Activated CD4-positive, alpha-beta T cell treated with anti-CD3 and anti-CD28 coated beads, Interleukin-2, amount 10 ng/mL, durations not matched to agents 7 days and 5 days (primary cell): ENCODE measurements around the gene GRK5. TPM values are rescaled to one million over a fixed set of nuclear protein-coding genes. Genes with fewer than 3 reads are reported as not detected.

Experiments
- CTCF ChIA-PET: fragments of 350-600 bp; sonication (Branson Sonifier 250); formaldehyde crosslinking; loops from one replicate; lab custom pipeline; 2021; ENCODE audit warnings: antibody characterized with exemption; lab: Charles Lee
- POLR2A ChIA-PET: fragments of 350-600 bp; sonication (Branson Sonifier 250); formaldehyde crosslinking; loops from one replicate; lab custom pipeline; 2021; ENCODE audit warnings: antibody characterized with exemption; lab: Charles Lee
- DNase-seq: peaks from one replicate; pipeline ENCODE4 v3.0.0-alpha.2; 2020
- H3K27ac Mint-ChIP-seq: one replicate; pipeline ENCODE4 v1.8.0; 2021; ENCODE audit warnings: mild to moderate bottlenecking, moderate library complexity, mixed read lengths
- H3K27me3 Mint-ChIP-seq: one replicate; pipeline ENCODE4 v1.8.0; 2021; ENCODE audit warnings: mixed read lengths
- H3K36me3 Mint-ChIP-seq: one replicate; pipeline ENCODE4 v1.8.0; 2021; ENCODE audit warnings: low read depth, mixed read lengths
- H3K4me1 Mint-ChIP-seq: one replicate; pipeline ENCODE4 v1.8.0; 2021; ENCODE audit warnings: mixed read lengths
- H3K4me3 Mint-ChIP-seq: one replicate; pipeline ENCODE4 v1.8.0; 2021; ENCODE audit warnings: mild to moderate bottlenecking, moderate library complexity, mixed read lengths
- H3K9me3 Mint-ChIP-seq: one replicate; pipeline ENCODE4 v1.8.0; 2021; ENCODE audit warnings: mixed read lengths
- total RNA-seq, 2 experiments: library from RNA; stranded (reverse); gene quantifications; one replicate each; pipeline ENCODE4 v1.2.3, GENCODE V29; 2021

Gene GRK5
- total RNA-seq, 2 experiments from 2014 or later, result 26.0 to 27.5 TPM

GRCh38 chr10:119346095-119346832 lies 138.9 kb downstream of the GRK5 start:
- POLR2A ChIA-PET, result no interaction called here
- H3K4me3 Mint-ChIP-seq, result no peak overlapping the region
- H3K27ac Mint-ChIP-seq, result no peak overlapping the region
- DNase-seq, result no peak
- H3K9me3 Mint-ChIP-seq, result peaks cover 15% of the 10 kb centered on the region
- H3K4me1 Mint-ChIP-seq, result peaks cover 20% of the 10 kb centered on the region
- CTCF ChIA-PET, result interaction anchor here (1.1 to 1.4 kb wide), 2 partner anchors 13 to 140 kb away, joined by 3 to 4 read pairs; no protein-coding TSS in a partner anchor
- peaks cover 38% of the 10 kb centered on the region for H3K36me3 Mint-ChIP-seq
- no peaks in the 10 kb centered on the region for H3K27me3 Mint-ChIP-seq

GRCh38 chr10:119347181-119347974 lies 140.0 kb downstream of the GRK5 start:
- CTCF ChIA-PET, result interaction anchor here (1.0 kb wide), 1 partner anchor 14 kb away, joined by 3 read pairs; no protein-coding TSS in a partner anchor
- no peak for DNase-seq
- no peak overlapping the region for H3K27ac Mint-ChIP-seq
- POLR2A ChIA-PET, result no interaction called here
- H3K4me1 Mint-ChIP-seq, result peaks cover 14% of the 10 kb centered on the region
- peaks cover 46% of the 10 kb centered on the region for H3K36me3 Mint-ChIP-seq
- no peaks in the 10 kb centered on the region for H3K27me3 Mint-ChIP-seq
- H3K9me3 Mint-ChIP-seq, result peaks cover 25% of the 10 kb centered on the region
- no peak overlapping the region for H3K4me3 Mint-ChIP-seq

GRCh38 chr10:119348106-119348505 lies 140.7 kb downstream of the GRK5 start:
- peaks cover 53% of the 10 kb centered on the region for H3K36me3 Mint-ChIP-seq
- no peak overlapping the region for H3K4me3 Mint-ChIP-seq
- H3K4me1 Mint-ChIP-seq, result peaks cover 11% of the 10 kb centered on the region
- POLR2A ChIA-PET, result no interaction called here
- H3K27me3 Mint-ChIP-seq, result no peaks in the 10 kb centered on the region
- no peak for DNase-seq
- CTCF ChIA-PET, result interaction anchor here (1.0 to 1.3 kb wide), 2 partner anchors 9 to 14 kb away, joined by 3 to 5 read pairs; no protein-coding TSS in a partner anchor
- no peak overlapping the region for H3K27ac Mint-ChIP-seq
- peaks cover 29% of the 10 kb centered on the region for H3K9me3 Mint-ChIP-seq

- ChIA-PET POLR2A (no interaction called here), CTCF (interaction anchor here (1.0 to 1.5 kb wide), 3 partner anchors 10 to 17 kb away, joined by 3 to 5 read pairs (median 3); no protein-coding TSS in a partner anchor)
- H3K9me3 Mint-ChIP-seq, result peaks cover 29% of the 10 kb centered on the region
- peaks cover 11% of the 10 kb centered on the region for H3K4me1 Mint-ChIP-seq
- peaks cover 54% of the 10 kb centered on the region for H3K36me3 Mint-ChIP-seq
- H3K4me3 Mint-ChIP-seq, result no peak overlapping the region
- H3K27me3 Mint-ChIP-seq, result no peaks in the 10 kb centered on the region
- no peak overlapping the region for H3K27ac Mint-ChIP-seq
- no peak for DNase-seq
Observed at GRCh38 chr10:119348516-119349240, 141.3 kb downstream of the GRK5 start.

- H3K9me3 Mint-ChIP-seq, result peaks cover 29% of the 10 kb centered on the region
- no peaks in the 10 kb centered on the region for H3K27me3 Mint-ChIP-seq
- H3K36me3 Mint-ChIP-seq, result peaks cover 54% of the 10 kb centered on the region
- H3K4me3 Mint-ChIP-seq, result no peak overlapping the region
- DNase-seq, result no peak
- CTCF ChIA-PET, result interaction anchor here (1.3 to 1.5 kb wide), 2 partner anchors 10 to 17 kb away, joined by 3 to 5 read pairs; no protein-coding TSS in a partner anchor
- POLR2A ChIA-PET, result no interaction called here
- no peak overlapping the region for H3K27ac Mint-ChIP-seq
- H3K4me1 Mint-ChIP-seq, result peaks cover 7% of the 10 kb centered on the region
Observed at GRCh38 chr10:119349341-119349740, 142.0 kb downstream of the GRK5 start.

- peaks cover 4% of the 10 kb centered on the region for H3K4me1 Mint-ChIP-seq
- peaks cover 54% of the 10 kb centered on the region for H3K36me3 Mint-ChIP-seq
- POLR2A ChIA-PET, result no interaction called here
- no peaks in the 10 kb centered on the region for H3K27me3 Mint-ChIP-seq
- no peak for DNase-seq
- no peak overlapping the region for H3K27ac Mint-ChIP-seq
- no peak overlapping the region for H3K4me3 Mint-ChIP-seq
- CTCF ChIA-PET, result interaction anchor here (1.5 kb wide), 1 partner anchor 16 kb away, joined by 3 read pairs; no protein-coding TSS in a partner anchor
- H3K9me3 Mint-ChIP-seq, result peaks cover 29% of the 10 kb centered on the region
Observed at GRCh38 chr10:119349937-119350501, 142.6 kb downstream of the GRK5 start.

- H3K36me3 Mint-ChIP-seq, result peaks cover 54% of the 10 kb centered on the region
- H3K4me3 Mint-ChIP-seq, result no peak overlapping the region
- ChIA-PET CTCF (no interaction called here), POLR2A (no interaction called here)
- H3K9me3 Mint-ChIP-seq, result peaks cover 29% of the 10 kb centered on the region
- H3K27ac Mint-ChIP-seq, result no peak overlapping the region
- H3K4me1 Mint-ChIP-seq, result no peaks in the 10 kb centered on the region
- no peaks in the 10 kb centered on the region for H3K27me3 Mint-ChIP-seq
- DNase-seq, result no peak
Observed at GRCh38 chr10:119350502-119351097, 143.2 kb downstream of the GRK5 start.

- Mint-ChIP-seq H3K4me1 (no peaks in the 10 kb centered on the region), H3K27me3 (no peaks in the 10 kb centered on the region), H3K9me3 (peaks cover 35% of the 10 kb centered on the region), H3K27ac (no peak overlapping the region), H3K36me3 (peaks cover 60% of the 10 kb centered on the region), H3K4me3 (no peak overlapping the region)
- no peak for DNase-seq
- ChIA-PET CTCF (interaction anchor here (0.8 kb wide), 1 partner anchor 145 kb away, joined by 3 read pairs; no protein-coding TSS in a partner anchor), POLR2A (no interaction called here)
Observed at GRCh38 chr10:119351189-119351588, 143.8 kb downstream of the GRK5 start.

- ChIA-PET CTCF (interaction anchor here (0.8 to 1.2 kb wide), 3 partner anchors 11 to 146 kb away, joined by 3 read pairs; no protein-coding TSS in a partner anchor), POLR2A (no interaction called here)
- Mint-ChIP-seq H3K27me3 (no peaks in the 10 kb centered on the region), H3K27ac (no peak overlapping the region), H3K4me3 (no peak overlapping the region), H3K36me3 (peaks cover 63% of the 10 kb centered on the region), H3K4me1 (no peaks in the 10 kb centered on the region), H3K9me3 (peaks cover 42% of the 10 kb centered on the region)
- no peak for DNase-seq
Observed at GRCh38 chr10:119352042-119352441, 144.7 kb downstream of the GRK5 start.

GRCh38 chr10:119352807-119353206 lies 145.4 kb downstream of the GRK5 start:
- POLR2A ChIA-PET, result no interaction called here

GRCh38 chr10:119353421-119353820 lies 146.1 kb downstream of the GRK5 start:
- Mint-ChIP-seq H3K4me1 (no peaks in the 10 kb centered on the region), H3K4me3 (no peak overlapping the region), H3K36me3 (peaks cover 60% of the 10 kb centered on the region), H3K27ac (no peak overlapping the region), H3K9me3 (peaks cover 42% of the 10 kb centered on the region), H3K27me3 (no peaks in the 10 kb centered on the region)
- POLR2A ChIA-PET, result no interaction called here
- no peak for DNase-seq
- CTCF ChIA-PET, result no interaction called here

More at GRCh38 chr10:119352807-119353206, 145.4 kb downstream of the GRK5 start:
- CTCF ChIA-PET, result interaction anchor here (1.1 to 1.2 kb wide), 2 partner anchors 12 to 15 kb away, joined by 3 read pairs; no protein-coding TSS in a partner anchor
- H3K27me3 Mint-ChIP-seq, result no peaks in the 10 kb centered on the region
- no peak overlapping the region for H3K4me3 Mint-ChIP-seq
- no peak overlapping the region for H3K27ac Mint-ChIP-seq
- H3K4me1 Mint-ChIP-seq, result no peaks in the 10 kb centered on the region
- DNase-seq, result no peak
- peaks cover 42% of the 10 kb centered on the region for H3K9me3 Mint-ChIP-seq
- H3K36me3 Mint-ChIP-seq, result peaks cover 62% of the 10 kb centered on the region

GRCh38 chr10:119355930-119356329 lies 148.6 kb downstream of the GRK5 start:
- DNase-seq, result no peak
- POLR2A ChIA-PET, result no interaction called here
- Mint-ChIP-seq H3K4me1 (peaks cover 17% of the 10 kb centered on the region), H3K36me3 (peaks cover 54% of the 10 kb centered on the region), H3K9me3 (peaks cover 30% of the 10 kb centered on the region), H3K27ac (no peak overlapping the region), H3K4me3 (no peak overlapping the region), H3K27me3 (no peaks in the 10 kb centered on the region)
- CTCF ChIA-PET, result no interaction called here
